Stimulated activated CD4-positive, alpha-beta T cell treated with anti-CD3 and anti-CD28 coated beads, Interleukin-1b, Interleukin-23, amount 100 ng/mL, for 24 hours (primary cell): ENCODE results near the gene PEPD.

Experiments used
- DNase-seq, 4 experiments: peaks; one replicate each; pipeline ENCODE4 v3.0.0-alpha.2; 2020; ENCODE audit warnings: low read depth in 4 of 4, low spot score in 1 of 4

The PEPD gene

GRCh38 chr19:33339016-33339984 is 182.3 kb downstream of the PEPD start:
- no peak for DNase-seq
